ENCODE results near the gene UHRF2.

DNA sequence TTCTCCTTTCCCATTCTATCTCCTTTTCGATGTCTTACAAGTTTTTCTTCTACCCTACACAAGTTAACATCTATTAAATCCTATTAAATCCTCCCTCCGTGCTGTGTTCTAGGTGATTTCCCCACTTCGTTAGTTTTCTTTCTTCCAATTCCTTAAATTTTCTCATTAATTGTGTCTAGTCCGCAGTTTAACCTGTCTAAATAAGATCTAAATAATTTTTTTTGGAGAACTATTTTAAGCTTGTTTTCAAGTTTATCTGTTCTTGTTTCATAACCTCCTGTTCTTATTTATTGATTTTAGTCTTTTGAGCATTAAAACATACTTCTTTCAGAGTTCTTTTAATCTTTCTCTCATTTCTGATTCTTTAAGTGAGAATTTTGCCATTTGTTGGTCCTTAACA lies 109.3 kb downstream of the UHRF2 start:
- TF ChIP-seq YY1 (IDR thresholded peaks at IDR 0.05; ENCODE audit: insufficient read depth, insufficient read length) (no peak), SUZ12 (IDR thresholded peaks at IDR 0.05; ENCODE audit: extremely low read depth, insufficient read depth, insufficient read length) (no peak)
